ENCODE data around the gene PDE2A.

DNA sequence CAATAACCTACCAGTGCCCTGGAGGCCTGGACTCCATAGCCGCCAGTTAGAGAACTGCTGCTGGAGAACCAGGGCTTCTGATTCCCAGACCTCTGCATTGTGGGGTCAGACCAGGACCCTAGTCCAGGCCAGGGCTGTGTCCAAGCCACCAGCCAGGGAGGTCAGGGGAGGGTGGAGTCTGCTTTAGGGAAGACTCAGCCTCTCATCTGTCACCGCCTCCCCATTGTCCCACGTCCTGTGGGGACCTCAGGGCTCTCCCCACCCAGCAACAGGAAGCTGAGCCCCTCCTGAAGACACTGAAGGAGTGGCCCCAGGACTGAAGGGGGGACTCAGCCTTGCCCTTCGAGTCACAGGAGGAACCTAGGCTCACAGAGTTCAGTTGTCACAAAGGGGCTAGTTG is 41.2 kb downstream of the PDE2A start:
- TF ChIP-seq, protein P1, sequence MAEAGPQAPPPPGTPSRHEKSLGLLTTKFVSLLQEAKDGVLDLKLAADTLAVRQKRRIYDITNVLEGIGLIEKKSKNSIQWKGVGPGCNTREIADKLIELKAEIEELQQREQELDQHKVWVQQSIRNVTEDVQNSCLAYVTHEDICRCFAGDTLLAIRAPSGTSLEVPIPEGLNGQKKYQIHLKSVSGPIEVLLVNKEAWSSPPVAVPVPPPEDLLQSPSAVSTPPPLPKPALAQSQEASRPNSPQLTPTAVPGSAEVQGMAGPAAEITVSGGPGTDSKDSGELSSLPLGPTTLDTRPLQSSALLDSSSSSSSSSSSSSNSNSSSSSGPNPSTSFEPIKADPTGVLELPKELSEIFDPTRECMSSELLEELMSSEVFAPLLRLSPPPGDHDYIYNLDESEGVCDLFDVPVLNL (CRISPR knock-in tag; IDR thresholded peaks at IDR 0.05; ENCODE audit: borderline replicate concordance, low read depth), result no peak
- TF ChIP-seq ZBTB21 (CRISPR knock-in tag; IDR thresholded peaks at IDR 0.05; ENCODE audit: borderline replicate concordance), result no peak
- TF ChIP-seq, protein P2, sequence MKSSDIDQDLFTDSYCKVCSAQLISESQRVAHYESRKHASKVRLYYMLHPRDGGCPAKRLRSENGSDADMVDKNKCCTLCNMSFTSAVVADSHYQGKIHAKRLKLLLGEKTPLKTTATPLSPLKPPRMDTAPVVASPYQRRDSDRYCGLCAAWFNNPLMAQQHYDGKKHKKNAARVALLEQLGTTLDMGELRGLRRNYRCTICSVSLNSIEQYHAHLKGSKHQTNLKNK (CRISPR knock-in tag; IDR thresholded peaks at IDR 0.05), result no peak
- TF ChIP-seq, protein P3, sequence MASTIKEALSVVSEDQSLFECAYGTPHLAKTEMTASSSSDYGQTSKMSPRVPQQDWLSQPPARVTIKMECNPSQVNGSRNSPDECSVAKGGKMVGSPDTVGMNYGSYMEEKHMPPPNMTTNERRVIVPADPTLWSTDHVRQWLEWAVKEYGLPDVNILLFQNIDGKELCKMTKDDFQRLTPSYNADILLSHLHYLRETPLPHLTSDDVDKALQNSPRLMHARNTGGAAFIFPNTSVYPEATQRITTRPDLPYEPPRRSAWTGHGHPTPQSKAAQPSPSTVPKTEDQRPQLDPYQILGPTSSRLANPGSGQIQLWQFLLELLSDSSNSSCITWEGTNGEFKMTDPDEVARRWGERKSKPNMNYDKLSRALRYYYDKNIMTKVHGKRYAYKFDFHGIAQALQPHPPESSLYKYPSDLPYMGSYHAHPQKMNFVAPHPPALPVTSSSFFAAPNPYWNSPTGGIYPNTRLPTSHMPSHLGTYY (CRISPR knock-in tag; IDR thresholded peaks at IDR 0.05), result no peak

Data from WTC11 (cell line).